ENCODE measurements around the gene TMEM14A. TPM values are rescaled to one million over a fixed set of nuclear protein-coding genes. Genes with fewer than 3 reads are reported as not detected.
"Not testable (repeated sequence)": the region's sequence is repeated elsewhere in the genome, so short reads cannot be mapped to it uniquely, and the experiment has no call there.

TMEM14A gene
- total RNA-seq, 1 donor from 2014 or later, result 21.1 TPM

DNA sequence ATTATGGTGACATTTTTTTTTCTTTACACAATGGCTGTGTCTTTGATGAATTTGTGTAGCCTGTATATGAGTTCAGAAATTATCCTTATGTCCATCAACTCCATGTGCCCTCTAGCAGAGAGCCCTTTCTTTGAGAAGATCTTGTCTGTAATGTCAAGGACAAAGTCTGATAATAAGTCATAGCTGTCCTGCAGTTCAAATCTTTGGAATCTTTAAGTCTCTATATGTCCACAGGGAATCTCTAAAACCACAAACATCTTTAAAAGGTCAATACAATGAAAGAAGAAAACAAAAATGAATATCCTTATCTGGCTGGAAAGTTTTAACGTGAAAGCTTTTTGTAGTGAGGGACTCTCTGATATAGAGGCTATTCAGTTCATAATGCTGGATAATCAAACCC is 16.9 kb upstream of the TMEM14A start:
- Mint-ChIP-seq H3K4me1 (ENCODE audit: low read depth) (peaks cover 30% of the 10 kb centered on the region), H3K27ac (ENCODE audit: unreplicated experiment) (no peak overlapping the region), H3K4me3 (ENCODE audit: unreplicated experiment) (no peak overlapping the region), H3K27me3 (ENCODE audit: low read depth) (no peaks in the 10 kb centered on the region), H3K36me3 (ENCODE audit: low read depth) (no peaks in the 10 kb centered on the region), H3K9me3 (ENCODE audit: low read depth) (no peaks in the 10 kb centered on the region)
- no peak for DNase-seq (ENCODE audit: low spot score)
- TF ChIP-seq, protein P1, sequence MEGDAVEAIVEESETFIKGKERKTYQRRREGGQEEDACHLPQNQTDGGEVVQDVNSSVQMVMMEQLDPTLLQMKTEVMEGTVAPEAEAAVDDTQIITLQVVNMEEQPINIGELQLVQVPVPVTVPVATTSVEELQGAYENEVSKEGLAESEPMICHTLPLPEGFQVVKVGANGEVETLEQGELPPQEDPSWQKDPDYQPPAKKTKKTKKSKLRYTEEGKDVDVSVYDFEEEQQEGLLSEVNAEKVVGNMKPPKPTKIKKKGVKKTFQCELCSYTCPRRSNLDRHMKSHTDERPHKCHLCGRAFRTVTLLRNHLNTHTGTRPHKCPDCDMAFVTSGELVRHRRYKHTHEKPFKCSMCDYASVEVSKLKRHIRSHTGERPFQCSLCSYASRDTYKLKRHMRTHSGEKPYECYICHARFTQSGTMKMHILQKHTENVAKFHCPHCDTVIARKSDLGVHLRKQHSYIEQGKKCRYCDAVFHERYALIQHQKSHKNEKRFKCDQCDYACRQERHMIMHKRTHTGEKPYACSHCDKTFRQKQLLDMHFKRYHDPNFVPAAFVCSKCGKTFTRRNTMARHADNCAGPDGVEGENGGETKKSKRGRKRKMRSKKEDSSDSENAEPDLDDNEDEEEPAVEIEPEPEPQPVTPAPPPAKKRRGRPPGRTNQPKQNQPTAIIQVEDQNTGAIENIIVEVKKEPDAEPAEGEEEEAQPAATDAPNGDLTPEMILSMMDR (IDR thresholded peaks at IDR 0.05), result no peak

DNA sequence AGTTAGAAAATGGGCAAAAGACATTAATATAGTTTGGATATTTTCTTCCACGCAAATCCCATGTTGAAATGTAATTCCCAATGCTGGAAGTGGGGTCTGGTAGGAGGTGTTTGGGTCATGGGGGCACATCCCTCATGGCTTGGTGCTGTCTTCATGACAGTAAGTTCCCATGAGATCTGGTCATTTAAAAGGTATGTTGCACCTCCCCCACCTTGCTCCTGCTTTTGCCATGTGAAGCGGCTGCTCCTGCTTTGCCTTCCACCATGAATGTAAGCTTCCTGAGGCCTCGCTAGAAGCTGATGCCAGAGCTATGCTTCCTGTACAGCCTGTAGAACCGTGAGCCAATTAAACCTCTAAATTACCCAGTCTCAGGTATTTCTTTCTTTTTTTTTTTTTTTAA is 16.3 kb upstream of the TMEM14A start:
- no peaks in the 10 kb centered on the region for H3K9me3 Mint-ChIP-seq (ENCODE audit: low read depth)
- H3K4me3 Mint-ChIP-seq (ENCODE audit: unreplicated experiment), result no peak overlapping the region
- no peak for DNase-seq (ENCODE audit: low spot score)
- no peaks in the 10 kb centered on the region for H3K27me3 Mint-ChIP-seq (ENCODE audit: low read depth)
- peaks cover 24% of the 10 kb centered on the region for H3K4me1 Mint-ChIP-seq (ENCODE audit: low read depth)
- TF ChIP-seq, protein P1 (IDR thresholded peaks at IDR 0.05), result no peak
- H3K36me3 Mint-ChIP-seq (ENCODE audit: low read depth), result no peaks in the 10 kb centered on the region
- H3K27ac Mint-ChIP-seq (ENCODE audit: unreplicated experiment), result no peak overlapping the region

DNA sequence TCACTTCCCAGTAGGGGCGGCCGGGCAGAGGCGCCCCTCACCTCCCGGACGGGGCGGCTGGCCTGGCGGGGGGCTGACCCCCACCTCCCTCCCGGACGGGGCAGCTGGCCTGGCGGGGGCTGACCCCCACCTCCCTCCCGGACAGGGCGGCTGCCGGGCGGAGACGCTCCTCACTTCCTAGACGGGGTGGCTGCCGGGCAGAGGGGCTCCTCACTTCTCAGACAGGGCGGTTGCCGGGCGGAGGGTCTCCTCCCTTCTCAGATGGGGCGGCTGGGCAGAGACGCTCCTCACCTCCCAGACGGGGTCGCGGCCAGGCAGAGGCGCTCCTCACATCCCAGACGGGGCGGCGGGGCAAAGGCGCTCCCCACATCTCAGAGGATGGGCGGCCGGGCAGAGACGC is 15.0 kb upstream of the TMEM14A start:
- peaks cover 13% of the 10 kb centered on the region for H3K4me1 Mint-ChIP-seq (ENCODE audit: low read depth)
- not testable (repeated sequence) for H3K27ac Mint-ChIP-seq (ENCODE audit: unreplicated experiment); H3K27me3 Mint-ChIP-seq (ENCODE audit: low read depth); H3K9me3 Mint-ChIP-seq (ENCODE audit: low read depth); H3K36me3 Mint-ChIP-seq (ENCODE audit: low read depth); H3K4me3 Mint-ChIP-seq (ENCODE audit: unreplicated experiment); DNase-seq (ENCODE audit: low spot score)

DNA sequence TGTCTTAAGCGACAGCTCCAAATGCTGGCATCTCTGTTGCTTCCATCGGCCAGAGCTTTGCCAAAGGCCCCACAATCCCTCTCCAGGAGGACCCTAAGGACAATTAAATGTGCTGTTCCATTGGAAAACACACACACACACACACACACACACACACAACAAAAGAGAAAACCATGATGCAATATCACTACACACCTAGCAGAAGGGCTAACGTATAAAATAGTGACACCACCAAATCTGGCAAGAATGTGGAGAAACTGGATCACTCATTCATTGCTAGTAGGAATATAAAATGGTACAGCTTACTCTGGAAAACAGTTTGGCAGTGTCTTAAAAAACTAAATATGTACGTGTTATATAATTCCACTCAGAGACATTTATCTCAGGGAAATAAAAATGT is 13.0 kb upstream of the TMEM14A start:
- Mint-ChIP-seq H3K27ac (ENCODE audit: unreplicated experiment) (no peak overlapping the region), H3K27me3 (ENCODE audit: low read depth) (no peaks in the 10 kb centered on the region), H3K4me3 (ENCODE audit: unreplicated experiment) (no peak overlapping the region), H3K4me1 (ENCODE audit: low read depth) (no peaks in the 10 kb centered on the region), H3K9me3 (ENCODE audit: low read depth) (no peaks in the 10 kb centered on the region), H3K36me3 (ENCODE audit: low read depth) (no peaks in the 10 kb centered on the region)
- TF ChIP-seq, protein P1 (IDR thresholded peaks at IDR 0.05), result no peak
- DNase-seq (ENCODE audit: low spot score), result no peak

DNA sequence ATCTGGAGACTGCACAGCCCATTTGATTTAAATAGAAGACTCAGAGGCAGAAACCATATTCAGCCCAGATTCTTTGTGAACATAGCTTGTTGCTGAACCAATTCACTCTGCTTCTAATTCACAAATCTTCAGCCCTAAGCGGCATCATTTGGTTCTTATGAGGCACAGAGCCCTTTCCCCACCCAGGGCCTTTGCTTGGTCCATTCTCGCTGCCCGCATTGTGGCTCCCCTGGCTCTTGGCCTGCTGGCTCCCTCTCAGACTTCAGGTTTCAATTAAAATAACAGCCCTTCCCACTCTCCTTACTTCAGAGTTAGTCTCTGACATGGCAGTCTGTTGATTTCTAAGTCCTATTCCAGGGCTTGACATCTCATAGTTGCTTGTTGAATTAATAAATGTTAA is 9.4 kb upstream of the TMEM14A start:
- no peaks in the 10 kb centered on the region for H3K9me3 Mint-ChIP-seq (ENCODE audit: low read depth)
- H3K4me1 Mint-ChIP-seq (ENCODE audit: low read depth), result no peaks in the 10 kb centered on the region
- TF ChIP-seq, protein P1 (IDR thresholded peaks at IDR 0.05), result no peak
- no peak overlapping the region for H3K27ac Mint-ChIP-seq (ENCODE audit: unreplicated experiment)
- no peak for DNase-seq (ENCODE audit: low spot score)
- H3K36me3 Mint-ChIP-seq (ENCODE audit: low read depth), result no peaks in the 10 kb centered on the region
- no peak overlapping the region for H3K4me3 Mint-ChIP-seq (ENCODE audit: unreplicated experiment)
- no peaks in the 10 kb centered on the region for H3K27me3 Mint-ChIP-seq (ENCODE audit: low read depth)

DNA sequence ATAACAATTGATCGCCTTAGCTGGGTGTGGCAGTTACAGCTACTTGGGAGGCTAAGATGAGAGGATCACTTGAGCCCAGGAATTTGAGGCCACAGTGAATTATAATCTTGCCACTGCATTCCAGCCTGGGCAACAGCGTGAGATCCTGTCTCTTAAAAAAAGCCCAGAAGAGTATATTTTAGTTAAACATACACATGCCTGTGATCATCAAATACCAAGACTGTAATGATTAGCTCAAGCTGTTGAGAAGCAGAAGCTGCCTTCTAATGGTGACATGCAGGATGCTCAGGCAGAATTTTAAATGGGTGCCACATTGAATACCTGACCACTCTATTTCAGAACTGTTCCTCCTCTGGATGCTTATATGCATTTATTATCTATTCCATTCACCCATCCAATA is 8.9 kb upstream of the TMEM14A start:
- H3K36me3 Mint-ChIP-seq (ENCODE audit: low read depth), result no peaks in the 10 kb centered on the region
- no peaks in the 10 kb centered on the region for H3K4me1 Mint-ChIP-seq (ENCODE audit: low read depth)
- H3K4me3 Mint-ChIP-seq (ENCODE audit: unreplicated experiment), result no peak overlapping the region
- no peaks in the 10 kb centered on the region for H3K27me3 Mint-ChIP-seq (ENCODE audit: low read depth)
- no peak for DNase-seq (ENCODE audit: low spot score)
- no peaks in the 10 kb centered on the region for H3K9me3 Mint-ChIP-seq (ENCODE audit: low read depth)
- TF ChIP-seq, protein P1 (IDR thresholded peaks at IDR 0.05), result no peak
- no peak overlapping the region for H3K27ac Mint-ChIP-seq (ENCODE audit: unreplicated experiment)

Data from chondrocyte (in vitro differentiated cells).